ENCODE data around the gene ZNF737.

ZNF737 gene

DNA sequence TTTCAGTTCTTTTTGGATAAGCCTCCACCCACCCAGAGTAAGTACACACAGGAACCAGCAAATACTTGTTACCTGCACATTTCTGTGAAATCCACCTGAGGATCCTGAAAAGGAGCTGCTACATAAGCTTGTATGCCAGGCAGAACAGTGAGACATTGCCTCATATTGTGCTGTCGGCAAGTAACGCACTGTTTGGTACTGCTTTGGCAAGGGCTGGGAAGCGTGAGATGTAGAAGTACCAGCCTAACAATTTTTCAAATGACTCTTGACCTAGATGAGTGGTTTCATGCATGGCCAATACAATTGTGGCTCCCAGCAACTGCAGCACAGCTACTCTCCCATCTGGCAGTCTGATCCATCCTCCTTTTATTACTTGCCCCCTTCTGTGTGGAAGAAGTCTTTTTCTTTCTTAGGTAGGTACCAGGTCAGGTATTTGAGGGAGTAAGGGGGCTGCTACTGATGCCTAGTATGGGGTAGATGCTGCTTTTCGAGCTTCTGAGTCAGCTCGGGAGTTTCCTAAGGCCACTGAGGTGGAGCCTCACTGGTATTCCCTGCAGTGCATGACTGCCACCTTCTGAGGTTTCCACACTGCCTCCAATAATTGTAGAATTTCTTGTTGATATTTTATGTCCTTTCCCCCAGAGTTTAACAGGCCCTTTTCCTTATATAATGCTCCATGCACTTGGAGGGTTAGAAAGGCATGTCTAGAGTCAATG lies 52.2 kb downstream of the ZNF737 start:
- TF ChIP-seq, protein P1, sequence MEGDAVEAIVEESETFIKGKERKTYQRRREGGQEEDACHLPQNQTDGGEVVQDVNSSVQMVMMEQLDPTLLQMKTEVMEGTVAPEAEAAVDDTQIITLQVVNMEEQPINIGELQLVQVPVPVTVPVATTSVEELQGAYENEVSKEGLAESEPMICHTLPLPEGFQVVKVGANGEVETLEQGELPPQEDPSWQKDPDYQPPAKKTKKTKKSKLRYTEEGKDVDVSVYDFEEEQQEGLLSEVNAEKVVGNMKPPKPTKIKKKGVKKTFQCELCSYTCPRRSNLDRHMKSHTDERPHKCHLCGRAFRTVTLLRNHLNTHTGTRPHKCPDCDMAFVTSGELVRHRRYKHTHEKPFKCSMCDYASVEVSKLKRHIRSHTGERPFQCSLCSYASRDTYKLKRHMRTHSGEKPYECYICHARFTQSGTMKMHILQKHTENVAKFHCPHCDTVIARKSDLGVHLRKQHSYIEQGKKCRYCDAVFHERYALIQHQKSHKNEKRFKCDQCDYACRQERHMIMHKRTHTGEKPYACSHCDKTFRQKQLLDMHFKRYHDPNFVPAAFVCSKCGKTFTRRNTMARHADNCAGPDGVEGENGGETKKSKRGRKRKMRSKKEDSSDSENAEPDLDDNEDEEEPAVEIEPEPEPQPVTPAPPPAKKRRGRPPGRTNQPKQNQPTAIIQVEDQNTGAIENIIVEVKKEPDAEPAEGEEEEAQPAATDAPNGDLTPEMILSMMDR (conservative IDR thresholded peaks at IDR 0.05; ENCODE audit: low read depth), result no peak
- ChIA-PET POLR2A (ENCODE audit: low non-redundant PET) (no interaction called here), CTCF (interaction anchor here (0.7 kb wide), 1 partner anchor 104 kb away, joined by 3 read pairs; no protein-coding TSS in a partner anchor)
- no peak overlapping the region for H3K27ac ChIP-seq
- no peak for DNase-seq (ENCODE audit: low spot score)

DNA sequence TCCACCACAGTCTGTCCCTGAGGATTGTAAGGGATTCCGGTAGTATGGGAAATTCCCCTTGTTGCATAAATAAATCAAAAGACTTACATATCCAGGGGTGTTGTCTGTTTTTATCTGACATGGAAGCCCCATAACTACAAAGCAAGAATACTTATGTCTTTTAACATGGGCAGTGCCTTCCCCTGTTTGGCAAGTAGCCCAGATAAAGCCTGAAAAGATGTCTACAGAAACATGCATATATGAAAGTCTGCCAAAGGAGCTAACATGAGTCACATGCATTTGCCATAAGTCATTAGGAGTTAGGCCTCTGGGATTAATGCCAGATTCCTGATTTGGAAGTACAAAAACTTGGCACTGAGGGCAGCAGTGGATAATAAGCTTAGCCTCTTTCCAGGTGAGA lies 62.1 kb downstream of the ZNF737 start:
- ChIA-PET POLR2A (ENCODE audit: low non-redundant PET) (no interaction called here), CTCF (no interaction called here)
- TF ChIP-seq, protein P1 (conservative IDR thresholded peaks at IDR 0.05; ENCODE audit: low read depth), result no peak
- no peak overlapping the region for H3K27ac ChIP-seq
- peak; percentile 1 for DNase-seq (ENCODE audit: low spot score)
